Type B pancreatic cell (in vitro differentiated cells): ENCODE results near the gene MAEA. TPM values are rescaled to one million over a fixed set of nuclear protein-coding genes. Genes with fewer than 3 reads are reported as not detected.

Source experiments
- DNase-seq: peaks from one replicate; pipeline ENCODE4 v3.0.0; 2021; ENCODE audit warnings: mixed read lengths; ENCODE audit not compliant: unreplicated experiment; ENCODE audit errors: extremely low spot score
- H3K27ac Mint-ChIP-seq: 2 replicates; pipeline ENCODE4 v1.8.0; 2021; ENCODE audit warnings: mild to moderate bottlenecking, mixed read lengths
- H3K27me3 Mint-ChIP-seq: 2 replicates; pipeline ENCODE4 v1.8.0; 2021; ENCODE audit warnings: mixed read lengths
- H3K36me3 Mint-ChIP-seq: 2 replicates; pipeline ENCODE4 v1.8.0; 2021; ENCODE audit warnings: mixed read lengths
- H3K4me1 Mint-ChIP-seq: one replicate; pipeline ENCODE4 v1.8.0; 2021; ENCODE audit warnings: mixed read lengths; ENCODE audit not compliant: unreplicated experiment
- H3K4me3 Mint-ChIP-seq: 2 replicates; pipeline ENCODE4 v1.8.0; 2021; ENCODE audit warnings: mild to moderate bottlenecking, mixed read lengths
- H3K9me3 Mint-ChIP-seq: 2 replicates; pipeline ENCODE4 v1.8.0; 2021; ENCODE audit warnings: mixed read lengths
- CTCF ChIP-seq: fragments of 200-600 bp; sonication (generic); conservative IDR thresholded peaks from 2 replicates; pipeline ENCODE4 v1.5.0; 2021; ENCODE audit warnings: antibody characterized with exemption, mild to moderate bottlenecking
- total RNA-seq: library from RNA; stranded (reverse); gene quantifications from 2 replicates; pipeline ENCODE4 v1.2.1, GENCODE V29; 2021; ENCODE audit warnings: low replicate concordance

Gene MAEA
- total RNA-seq, 1 donor from 2014 or later: 81.5 TPM

GRCh38 chr4:1349359-1350168, 59.9 kb downstream of the MAEA start:
- Mint-ChIP-seq H3K4me1 (peaks cover 30% of the 10 kb centered on the region), H3K27ac (peak overlapping the region; percentile 95), H3K9me3 (no peaks in the 10 kb centered on the region), H3K36me3 (no peaks in the 10 kb centered on the region), H3K4me3 (peak overlapping the region; percentile 74), H3K27me3 (no peaks in the 10 kb centered on the region)
- TF ChIP-seq CTCF: no peak
- DNase-seq: no peak

GRCh38 chr4:1350169-1350520, 60.5 kb downstream of the MAEA start:
- Mint-ChIP-seq H3K27me3 (no peaks in the 10 kb centered on the region), H3K4me3 (no peak overlapping the region), H3K27ac (no peak overlapping the region), H3K36me3 (no peaks in the 10 kb centered on the region), H3K4me1 (peaks cover 25% of the 10 kb centered on the region), H3K9me3 (no peaks in the 10 kb centered on the region)
- no peak for TF ChIP-seq CTCF
- DNase-seq: no peak

GRCh38 chr4:1351854-1352566, 62.3 kb downstream of the MAEA start:
- no peaks in the 10 kb centered on the region for H3K27me3 Mint-ChIP-seq
- TF ChIP-seq CTCF: peak; percentile 96
- H3K4me1 Mint-ChIP-seq: peaks cover 24% of the 10 kb centered on the region
- no peaks in the 10 kb centered on the region for H3K36me3 Mint-ChIP-seq
- peak overlapping the region; percentile 62 for H3K27ac Mint-ChIP-seq
- H3K9me3 Mint-ChIP-seq: no peaks in the 10 kb centered on the region
- DNase-seq: peak; percentile 89
- no peak overlapping the region for H3K4me3 Mint-ChIP-seq

GRCh38 chr4:1352567-1352900, 62.8 kb downstream of the MAEA start:
- H3K36me3 Mint-ChIP-seq: no peaks in the 10 kb centered on the region
- DNase-seq: no peak
- H3K4me3 Mint-ChIP-seq: no peak overlapping the region
- H3K27ac Mint-ChIP-seq: peak overlapping the region; percentile 41
- no peak for TF ChIP-seq CTCF
- peaks cover 24% of the 10 kb centered on the region for H3K4me1 Mint-ChIP-seq
- no peaks in the 10 kb centered on the region for H3K27me3 Mint-ChIP-seq
- no peaks in the 10 kb centered on the region for H3K9me3 Mint-ChIP-seq

GRCh38 chr4:1353186-1354055, 63.7 kb downstream of the MAEA start:
- no peak for TF ChIP-seq CTCF
- H3K27me3 Mint-ChIP-seq: no peaks in the 10 kb centered on the region
- H3K27ac Mint-ChIP-seq: no peak overlapping the region
- H3K36me3 Mint-ChIP-seq: no peaks in the 10 kb centered on the region
- H3K4me1 Mint-ChIP-seq: peaks cover 18% of the 10 kb centered on the region
- H3K4me3 Mint-ChIP-seq: no peak overlapping the region
- no peak for DNase-seq
- no peaks in the 10 kb centered on the region for H3K9me3 Mint-ChIP-seq
